SU-DHL-6 (cell line): ENCODE results near the gene GRIK4.

Source experiments
- EZH2phosphoT487 ChIP-seq: fragments of 200-600 bp; sonication (generic), shearing (Covaris generic); conservative IDR thresholded peaks from 2 replicates; pipeline ENCODE4 v1.6.1; 2018; ENCODE audit warnings: mild to moderate bottlenecking, antibody characterized with exemption, low read length, moderate library complexity, mixed read lengths
- TF ChIP-seq, protein P1 (sequence below): fragments of 200-600 bp; sonication (generic); IDR thresholded peaks from one replicate; pipeline ENCODE4 v1.5.1; 2017; ENCODE audit warnings: antibody characterized with exemption, mild to moderate bottlenecking, low read length, moderate library complexity; ENCODE audit not compliant: insufficient read depth, poor library complexity, severe bottlenecking

DNA sequence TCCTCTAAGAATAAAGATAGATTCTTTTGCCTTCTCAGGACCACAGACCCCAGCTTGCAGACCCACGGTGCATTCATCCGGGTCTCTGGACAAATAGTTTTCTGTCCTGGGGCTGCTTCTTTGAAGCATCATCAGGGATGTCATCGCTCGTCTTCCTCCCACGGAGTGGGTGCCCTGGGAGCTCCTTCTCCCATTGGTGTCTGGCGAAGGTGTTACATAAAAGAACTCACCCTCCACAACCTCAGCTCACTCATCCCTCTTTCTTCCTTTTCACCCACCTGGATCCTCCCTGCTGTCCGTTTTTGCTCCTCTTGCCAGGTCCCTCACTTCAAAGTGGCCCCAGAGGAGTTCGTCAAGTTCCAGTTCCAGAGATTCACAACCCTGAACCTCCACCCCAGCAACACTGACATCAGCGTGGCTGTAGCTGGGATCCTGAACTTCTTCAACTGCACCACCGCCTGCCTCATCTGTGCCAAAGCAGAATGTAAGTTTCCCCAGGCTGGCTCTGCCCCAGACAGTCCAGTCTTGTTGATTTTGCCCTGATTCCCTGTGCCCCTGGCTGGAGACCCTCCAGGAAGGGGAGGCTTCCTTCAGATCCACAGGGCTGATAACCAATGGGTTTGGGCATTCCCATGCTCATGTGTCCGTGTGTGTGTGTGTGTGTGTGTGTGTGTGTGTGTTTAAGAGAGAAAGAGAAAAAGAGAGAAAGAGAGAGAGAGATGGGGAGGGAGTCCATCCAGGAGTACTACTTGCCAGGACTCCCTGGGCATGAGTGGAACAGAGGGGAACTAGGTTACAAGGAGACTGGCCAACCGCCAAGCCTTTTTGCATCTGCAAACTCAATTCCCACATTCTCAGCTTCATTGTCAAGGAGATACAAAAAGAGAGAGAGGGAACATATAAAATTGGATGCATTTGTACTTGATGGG lies 308.2 kb downstream of the GRIK4 start:
- TF ChIP-seq, protein P1, sequence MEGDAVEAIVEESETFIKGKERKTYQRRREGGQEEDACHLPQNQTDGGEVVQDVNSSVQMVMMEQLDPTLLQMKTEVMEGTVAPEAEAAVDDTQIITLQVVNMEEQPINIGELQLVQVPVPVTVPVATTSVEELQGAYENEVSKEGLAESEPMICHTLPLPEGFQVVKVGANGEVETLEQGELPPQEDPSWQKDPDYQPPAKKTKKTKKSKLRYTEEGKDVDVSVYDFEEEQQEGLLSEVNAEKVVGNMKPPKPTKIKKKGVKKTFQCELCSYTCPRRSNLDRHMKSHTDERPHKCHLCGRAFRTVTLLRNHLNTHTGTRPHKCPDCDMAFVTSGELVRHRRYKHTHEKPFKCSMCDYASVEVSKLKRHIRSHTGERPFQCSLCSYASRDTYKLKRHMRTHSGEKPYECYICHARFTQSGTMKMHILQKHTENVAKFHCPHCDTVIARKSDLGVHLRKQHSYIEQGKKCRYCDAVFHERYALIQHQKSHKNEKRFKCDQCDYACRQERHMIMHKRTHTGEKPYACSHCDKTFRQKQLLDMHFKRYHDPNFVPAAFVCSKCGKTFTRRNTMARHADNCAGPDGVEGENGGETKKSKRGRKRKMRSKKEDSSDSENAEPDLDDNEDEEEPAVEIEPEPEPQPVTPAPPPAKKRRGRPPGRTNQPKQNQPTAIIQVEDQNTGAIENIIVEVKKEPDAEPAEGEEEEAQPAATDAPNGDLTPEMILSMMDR = no peak
- no peak for TF ChIP-seq EZH2phosphoT487
